Hematopoietic multipotent progenitor cell treated with erythropoietin and hydrocortisone succinate and interleukin-3 and kit ligand, for 6 days (in vitro differentiated cells): ENCODE data around the gene MBP.
"Not testable (repeated sequence)": the region's sequence is repeated elsewhere in the genome, so short reads cannot be mapped to it uniquely, and the experiment has no call there.

ENCODE experiments used
- DNase-seq: peaks from one replicate; pipeline ENCODE4 v3.0.0-alpha.2; 2015

The MBP gene

GRCh38 chr18:76982038-76982437 lies 150.5 kb downstream of the MBP start:
- DNase-seq = no peak

GRCh38 chr18:76981396-76981968 lies 151.1 kb downstream of the MBP start:
- no peak for DNase-seq

GRCh38 chr18:76980663-76981395 lies 151.8 kb downstream of the MBP start:
- no peak for DNase-seq

- no peak for DNase-seq
Measured at GRCh38 chr18:76979906-76980305, 152.7 kb downstream of the MBP start.

- DNase-seq = no peak
Measured at GRCh38 chr18:76979111-76979751, 153.4 kb downstream of the MBP start.

GRCh38 chr18:76978616-76979015 lies 154.0 kb downstream of the MBP start:
- DNase-seq = no peak

- no peak for DNase-seq
Measured at GRCh38 chr18:76977684-76978232, 154.8 kb downstream of the MBP start.

GRCh38 chr18:76977108-76977621 lies 155.4 kb downstream of the MBP start:
- peak; percentile 19 for DNase-seq

GRCh38 chr18:76975577-76976110 lies 156.9 kb downstream of the MBP start:
- DNase-seq = no peak

GRCh38 chr18:76974386-76974785 lies 158.2 kb downstream of the MBP start:
- no peak for DNase-seq

GRCh38 chr18:76973520-76974266 lies 158.9 kb downstream of the MBP start:
- no peak for DNase-seq

- DNase-seq = no peak
Measured at GRCh38 chr18:76972846-76973519, 159.6 kb downstream of the MBP start.

GRCh38 chr18:76972241-76972640 lies 160.3 kb downstream of the MBP start:
- no peak for DNase-seq

GRCh38 chr18:76970770-76971559 lies 161.6 kb downstream of the MBP start:
- no peak for DNase-seq

GRCh38 chr18:76967721-76968472 lies 164.7 kb downstream of the MBP start:
- DNase-seq = no peak

- not testable (repeated sequence) for DNase-seq
Measured at GRCh38 chr18:76967299-76967698, 165.3 kb downstream of the MBP start.

- not testable (repeated sequence) for DNase-seq
Measured at GRCh38 chr18:76965555-76966151, 166.9 kb downstream of the MBP start.

- no peak for DNase-seq
Measured at GRCh38 chr18:76963936-76964335, 168.6 kb downstream of the MBP start.

- DNase-seq = no peak
Measured at GRCh38 chr18:76962851-76963250, 169.7 kb downstream of the MBP start.

GRCh38 chr18:76960528-76961035 lies 172.0 kb downstream of the MBP start:
- DNase-seq = no peak
